Measurements from ENCODE around the gene NHSL1. TPM values are rescaled to one million over a fixed set of nuclear protein-coding genes. Genes with fewer than 3 reads are reported as not detected.

The NHSL1 gene, protein sequence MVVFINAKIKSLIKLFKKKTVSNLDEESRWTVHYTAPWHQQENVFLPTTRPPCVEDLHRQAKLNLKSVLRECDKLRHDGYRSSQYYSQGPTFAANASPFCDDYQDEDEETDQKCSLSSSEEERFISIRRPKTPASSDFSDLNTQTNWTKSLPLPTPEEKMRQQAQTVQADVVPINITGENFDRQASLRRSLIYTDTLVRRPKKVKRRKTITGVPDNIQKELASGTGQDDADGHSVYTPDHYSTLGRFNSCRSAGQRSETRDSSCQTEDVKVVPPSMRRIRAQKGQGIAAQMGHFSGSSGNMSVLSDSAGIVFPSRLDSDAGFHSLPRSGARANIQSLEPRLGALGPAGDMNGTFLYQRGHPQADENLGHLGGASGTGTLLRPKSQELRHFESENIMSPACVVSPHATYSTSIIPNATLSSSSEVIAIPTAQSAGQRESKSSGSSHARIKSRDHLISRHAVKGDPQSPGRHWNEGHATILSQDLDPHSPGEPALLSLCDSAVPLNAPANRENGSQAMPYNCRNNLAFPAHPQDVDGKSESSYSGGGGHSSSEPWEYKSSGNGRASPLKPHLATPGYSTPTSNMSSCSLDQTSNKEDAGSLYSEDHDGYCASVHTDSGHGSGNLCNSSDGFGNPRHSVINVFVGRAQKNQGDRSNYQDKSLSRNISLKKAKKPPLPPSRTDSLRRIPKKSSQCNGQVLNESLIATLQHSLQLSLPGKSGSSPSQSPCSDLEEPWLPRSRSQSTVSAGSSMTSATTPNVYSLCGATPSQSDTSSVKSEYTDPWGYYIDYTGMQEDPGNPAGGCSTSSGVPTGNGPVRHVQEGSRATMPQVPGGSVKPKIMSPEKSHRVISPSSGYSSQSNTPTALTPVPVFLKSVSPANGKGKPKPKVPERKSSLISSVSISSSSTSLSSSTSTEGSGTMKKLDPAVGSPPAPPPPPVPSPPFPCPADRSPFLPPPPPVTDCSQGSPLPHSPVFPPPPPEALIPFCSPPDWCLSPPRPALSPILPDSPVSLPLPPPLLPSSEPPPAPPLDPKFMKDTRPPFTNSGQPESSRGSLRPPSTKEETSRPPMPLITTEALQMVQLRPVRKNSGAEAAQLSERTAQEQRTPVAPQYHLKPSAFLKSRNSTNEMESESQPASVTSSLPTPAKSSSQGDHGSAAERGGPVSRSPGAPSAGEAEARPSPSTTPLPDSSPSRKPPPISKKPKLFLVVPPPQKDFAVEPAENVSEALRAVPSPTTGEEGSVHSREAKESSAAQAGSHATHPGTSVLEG (N-terminal part only)
- under 1 TPM in 1 of 3 donors, not detected in 2; 0.09 TPM for polyA plus RNA-seq

DNA sequence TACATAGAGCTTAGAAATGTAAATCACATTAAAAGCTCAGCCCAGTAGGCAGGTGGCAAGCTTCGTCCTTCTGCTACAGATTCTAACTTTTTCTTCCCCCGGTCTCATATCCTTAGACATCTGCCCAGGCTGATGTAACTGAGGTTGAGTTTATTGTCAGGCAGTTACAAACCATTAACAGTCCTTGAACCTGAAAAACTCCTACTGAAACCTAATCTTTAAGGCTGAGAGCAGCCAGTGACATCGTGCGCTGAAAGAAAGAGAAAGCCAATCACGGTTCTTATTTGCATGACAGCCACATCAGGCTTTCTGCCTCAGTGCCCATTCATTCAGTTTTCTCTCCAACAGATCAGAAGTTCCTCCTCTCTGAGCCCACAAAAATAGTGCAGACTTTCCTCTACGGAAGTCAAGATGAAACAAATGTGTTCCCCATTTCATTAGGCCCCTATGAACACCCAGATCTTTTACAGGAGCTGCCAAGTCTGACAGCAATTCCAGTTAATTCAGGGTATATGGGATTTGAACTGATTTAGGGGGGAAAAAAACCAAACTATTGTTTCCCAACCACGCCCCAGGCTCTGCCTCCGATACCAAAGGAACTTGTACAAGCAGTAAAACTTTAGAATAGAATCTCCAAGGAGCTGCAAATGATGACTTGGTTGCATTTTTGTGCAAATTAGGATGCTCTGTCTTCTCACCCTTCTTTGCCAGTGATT is at the start of gene NHSL1:
TSS of gene NHSL1 (minus strand) at position 192 of the 716 bp plus-strand sequence. CDS start 204 bp downstream, outside the sequence.
- Mint-ChIP-seq H3K27me3 (ENCODE audit: low read depth in 3 of 3) (peaks cover 0 to 9% (median 4%) of the 10 kb centered on the region in 3 donors), H3K36me3 (no peaks in the 10 kb centered on the region), H3K4me3 (no peak within 1 kb of the TSS), H3K27ac (no peak within 1 kb of the TSS), H3K9me3 (no peaks in the 10 kb centered on the region), H3K4me1 (no peaks in the 10 kb centered on the region)
- DNase-seq, result no peak

DNA sequence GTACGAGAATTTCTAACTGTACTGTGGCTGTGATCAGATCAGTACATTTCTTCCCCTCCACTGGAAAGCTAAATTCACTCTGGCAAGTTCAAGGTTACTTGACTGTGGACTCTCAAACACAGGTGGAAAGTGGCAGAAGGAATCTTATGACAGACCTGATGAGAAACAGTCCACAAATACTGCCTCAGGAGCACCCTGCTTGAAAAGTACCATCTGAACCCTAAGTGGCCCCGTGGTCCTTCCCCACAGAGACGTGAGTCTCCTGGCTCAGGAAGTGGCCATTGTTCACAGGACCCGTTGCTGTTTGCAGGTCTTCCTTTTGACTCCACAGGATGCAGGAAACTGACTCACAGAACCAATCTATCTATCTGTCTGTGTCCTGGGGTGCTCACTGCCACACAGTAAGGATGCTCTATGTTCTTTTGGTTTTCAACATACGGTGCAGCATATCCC is 47.5 kb upstream of the NHSL1 start:
- no peak for DNase-seq
- Mint-ChIP-seq H3K27me3 (ENCODE audit: low read depth in 3 of 3) (peaks cover 0 to 5% (median 0%) of the 10 kb centered on the region in 3 donors), H3K4me1 (peaks cover 0 to 5% of the 10 kb centered on the region in 2 donors)

DNA sequence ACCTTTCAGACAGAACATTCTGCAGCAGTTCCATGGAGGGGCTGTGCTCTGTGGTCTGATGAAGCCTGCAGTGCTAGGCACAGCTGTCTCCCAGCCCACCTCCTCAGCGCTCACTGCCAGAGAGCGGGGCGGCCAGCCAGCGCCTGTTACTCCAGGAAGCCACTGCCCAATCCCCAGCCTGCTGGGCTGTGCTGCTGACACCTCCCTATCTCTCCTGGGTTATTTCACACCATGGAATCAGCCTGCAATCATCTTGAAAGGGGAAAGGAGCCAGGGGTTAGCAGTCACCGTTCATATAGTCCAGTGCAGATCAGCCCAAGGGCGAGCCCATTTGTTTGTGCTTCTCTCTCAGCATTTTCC is 46.3 kb upstream of the NHSL1 start:
- Mint-ChIP-seq H3K27me3 (ENCODE audit: low read depth in 3 of 3) (peaks cover 0 to 6% (median 0%) of the 10 kb centered on the region in 3 donors), H3K4me1 (peaks cover 0 to 5% of the 10 kb centered on the region in 2 donors), H3K36me3 (no peaks in the 10 kb centered on the region), H3K4me3 (no peak overlapping the region), H3K27ac (no peak overlapping the region), H3K9me3 (no peaks in the 10 kb centered on the region)
- DNase-seq, result no peak

More for the DNA sequence above, 47.5 kb upstream of the NHSL1 start:
- Mint-ChIP-seq H3K27ac (no peak overlapping the region), H3K4me3 (no peak overlapping the region), H3K36me3 (no peaks in the 10 kb centered on the region), H3K9me3 (no peaks in the 10 kb centered on the region)

DNA sequence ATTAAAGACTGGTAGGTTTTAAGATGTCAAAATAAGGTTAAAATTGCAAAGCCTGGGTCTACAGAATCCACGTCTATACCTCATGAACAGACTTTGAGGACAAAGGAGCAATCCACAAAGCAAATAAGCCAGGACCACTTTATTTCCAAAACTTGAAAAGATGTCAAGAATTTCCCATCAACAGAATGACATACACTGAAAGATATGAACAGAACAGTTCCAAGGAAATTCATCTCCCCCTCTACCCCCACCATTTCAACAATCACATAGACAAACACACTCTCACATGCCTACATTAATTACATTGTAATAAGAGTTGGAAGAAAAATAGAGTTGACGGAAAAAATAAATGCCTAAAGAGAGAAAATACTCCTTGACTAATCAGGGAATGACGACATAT is 45.2 kb upstream of the NHSL1 start:
- no peak for DNase-seq
- peaks cover 0 to 6% (median 0%) of the 10 kb centered on the region in 3 donors for H3K27me3 Mint-ChIP-seq (ENCODE audit: low read depth in 3 of 3)
- H3K4me3 Mint-ChIP-seq, result no peak overlapping the region
- peaks cover 0 to 5% of the 10 kb centered on the region in 2 donors for H3K4me1 Mint-ChIP-seq
- no peaks in the 10 kb centered on the region for H3K9me3 Mint-ChIP-seq
- no peak overlapping the region for H3K27ac Mint-ChIP-seq
- H3K36me3 Mint-ChIP-seq, result no peaks in the 10 kb centered on the region

DNA sequence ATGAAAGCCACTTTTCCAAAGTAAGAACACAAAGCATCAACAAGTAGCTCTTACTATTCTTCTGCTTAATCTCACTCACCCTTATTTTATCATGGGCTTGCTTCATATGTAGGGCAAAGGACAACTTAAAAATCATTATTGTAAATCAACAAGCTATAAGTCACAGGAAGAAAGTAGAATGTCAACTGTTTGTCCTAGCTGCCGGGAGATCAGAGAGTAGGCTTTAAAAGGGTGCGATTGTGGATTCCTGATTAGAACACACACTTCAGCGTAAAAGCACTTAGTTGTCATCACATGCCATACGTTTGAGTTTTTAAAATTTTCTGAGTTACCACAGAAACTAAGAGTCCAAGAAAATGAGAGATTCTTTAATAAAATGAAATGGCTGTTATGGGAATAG is 44.4 kb upstream of the NHSL1 start:
- H3K4me3 Mint-ChIP-seq, result no peak overlapping the region
- H3K27ac Mint-ChIP-seq, result no peak overlapping the region
- DNase-seq, result no peak
- peaks cover 0 to 6% (median 0%) of the 10 kb centered on the region in 3 donors for H3K27me3 Mint-ChIP-seq (ENCODE audit: low read depth in 3 of 3)
- H3K36me3 Mint-ChIP-seq, result no peaks in the 10 kb centered on the region
- H3K9me3 Mint-ChIP-seq, result no peaks in the 10 kb centered on the region
- H3K4me1 Mint-ChIP-seq, result peaks cover 0 to 5% of the 10 kb centered on the region in 2 donors

DNA sequence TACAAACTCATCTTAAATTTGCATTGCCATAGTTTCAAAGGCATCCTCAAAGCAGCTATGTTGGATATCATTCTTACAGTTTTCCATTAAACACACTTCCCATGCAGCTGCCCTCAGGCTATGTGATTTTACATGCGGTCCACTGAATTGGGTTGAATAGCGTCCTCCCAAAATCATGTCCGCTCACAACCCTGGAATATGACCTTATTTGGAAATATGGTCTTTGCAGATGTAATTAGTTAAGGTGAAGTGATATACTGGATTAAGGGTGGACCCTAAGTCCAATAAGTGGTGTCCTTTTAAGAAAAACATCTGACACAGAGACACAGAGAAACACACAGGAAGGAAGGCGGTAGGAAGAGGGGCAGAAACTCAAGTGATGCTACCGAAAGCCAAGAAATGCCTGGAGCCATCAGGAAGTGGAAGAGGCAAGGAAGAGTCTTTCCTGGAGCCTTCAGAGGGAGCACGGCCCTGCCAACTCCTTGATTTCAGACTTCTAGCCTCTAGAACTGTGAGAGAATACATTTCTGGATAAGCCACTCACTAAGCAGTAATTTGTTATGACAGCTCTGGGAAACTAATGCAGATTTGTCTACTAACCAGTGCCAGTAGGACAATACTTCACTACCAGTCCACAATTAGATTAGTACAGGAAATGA is 42.7 kb upstream of the NHSL1 start:
- H3K9me3 Mint-ChIP-seq, result no peaks in the 10 kb centered on the region
- no peaks in the 10 kb centered on the region for H3K36me3 Mint-ChIP-seq
- no peak overlapping the region for H3K27ac Mint-ChIP-seq
- H3K4me3 Mint-ChIP-seq, result no peak overlapping the region
- peaks cover 0 to 5% (median 0%) of the 10 kb centered on the region in 3 donors for H3K27me3 Mint-ChIP-seq (ENCODE audit: low read depth in 3 of 3)
- no peak for DNase-seq
- H3K4me1 Mint-ChIP-seq, result peaks cover 0 to 4% of the 10 kb centered on the region in 2 donors

DNA sequence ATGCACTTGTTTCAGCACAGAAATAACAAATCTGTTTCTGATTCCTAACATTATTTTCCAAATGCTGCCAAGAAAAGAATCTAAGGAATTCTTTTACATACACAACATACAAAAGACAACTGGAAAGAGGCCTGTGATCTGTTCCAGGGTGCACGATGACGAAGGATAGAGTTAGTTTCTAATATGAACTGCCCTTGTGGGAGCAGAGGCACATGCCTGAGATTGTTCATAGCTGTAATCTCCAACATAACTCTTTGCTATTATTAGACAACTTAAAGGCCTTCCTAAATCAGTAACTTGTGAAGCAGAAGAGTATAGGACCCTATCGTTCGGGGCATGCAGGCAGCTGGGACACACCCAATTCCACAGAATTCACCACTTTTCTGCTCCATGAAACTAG is 41.2 kb upstream of the NHSL1 start:
- H3K4me3 Mint-ChIP-seq, result no peak overlapping the region
- H3K36me3 Mint-ChIP-seq, result no peaks in the 10 kb centered on the region
- H3K9me3 Mint-ChIP-seq, result no peaks in the 10 kb centered on the region
- DNase-seq, result no peak
- peaks cover 0 to 11% (median 0%) of the 10 kb centered on the region in 3 donors for H3K27me3 Mint-ChIP-seq (ENCODE audit: low read depth in 3 of 3)
- H3K4me1 Mint-ChIP-seq, result no peaks in the 10 kb centered on the region
- H3K27ac Mint-ChIP-seq, result no peak overlapping the region

DNA sequence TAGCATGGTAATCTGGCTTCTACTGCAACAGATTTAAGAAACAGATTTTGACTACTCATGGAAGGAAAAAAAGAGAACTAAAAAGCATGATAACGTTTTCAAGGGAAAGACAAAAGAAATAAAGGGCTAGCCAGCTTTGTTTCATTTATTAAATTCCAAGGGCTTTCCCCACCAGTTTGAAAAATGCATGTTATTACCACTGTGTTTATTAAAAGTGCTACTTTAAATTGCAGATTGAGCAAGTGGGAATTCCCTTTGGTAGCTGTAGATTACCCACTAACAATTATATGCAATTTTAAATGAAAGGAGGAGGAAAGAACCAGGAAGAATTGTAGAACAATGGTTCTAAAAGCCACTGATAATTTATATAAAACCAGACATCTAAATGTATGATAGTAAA is 40.6 kb upstream of the NHSL1 start:
- H3K27me3 Mint-ChIP-seq (ENCODE audit: low read depth in 3 of 3), result peaks cover 0 to 11% (median 0%) of the 10 kb centered on the region in 3 donors
- H3K9me3 Mint-ChIP-seq, result no peaks in the 10 kb centered on the region

DNA sequence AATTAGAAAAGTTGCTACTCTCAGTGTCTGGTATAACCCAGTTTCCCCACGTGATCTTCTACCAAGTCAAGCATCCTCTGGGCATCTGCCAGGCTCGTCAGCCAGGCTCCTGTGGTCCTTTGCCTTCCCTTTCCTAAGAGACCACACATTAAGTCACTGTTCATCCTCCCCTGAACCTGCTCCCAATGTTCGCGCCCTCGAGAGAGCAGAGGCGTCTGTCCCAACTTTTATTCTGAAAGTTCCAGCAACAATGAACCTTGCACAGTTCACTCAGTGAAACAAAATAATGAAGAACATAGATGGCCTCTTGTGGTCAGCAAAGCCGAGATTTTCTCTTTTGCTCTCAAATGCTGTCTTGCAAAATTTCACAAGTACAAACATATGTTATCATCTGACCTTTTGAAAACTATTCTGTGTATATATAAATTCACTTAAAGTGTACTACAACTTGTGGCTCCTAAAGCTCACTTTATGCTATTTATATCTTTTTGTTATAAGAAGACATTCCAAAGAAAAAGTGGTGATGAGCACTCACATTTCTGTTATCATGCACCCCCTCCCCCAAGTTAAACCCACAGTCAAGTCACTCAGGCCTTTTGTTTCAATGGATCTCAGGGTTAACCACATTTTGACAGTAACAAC is 39.2 kb upstream of the NHSL1 start:
- Mint-ChIP-seq H3K27me3 (ENCODE audit: low read depth in 3 of 3) (peaks cover 0 to 11% (median 0%) of the 10 kb centered on the region in 3 donors), H3K9me3 (no peaks in the 10 kb centered on the region), H3K27ac (no peak overlapping the region), H3K4me1 (no peaks in the 10 kb centered on the region), H3K36me3 (no peaks in the 10 kb centered on the region), H3K4me3 (no peak overlapping the region)
- DNase-seq, result no peak

More for the DNA sequence above, 40.6 kb upstream of the NHSL1 start:
- no peak overlapping the region for H3K4me3 Mint-ChIP-seq
- H3K27ac Mint-ChIP-seq, result no peak overlapping the region
- no peaks in the 10 kb centered on the region for H3K4me1 Mint-ChIP-seq
- H3K36me3 Mint-ChIP-seq, result no peaks in the 10 kb centered on the region
- DNase-seq, result no peak

DNA sequence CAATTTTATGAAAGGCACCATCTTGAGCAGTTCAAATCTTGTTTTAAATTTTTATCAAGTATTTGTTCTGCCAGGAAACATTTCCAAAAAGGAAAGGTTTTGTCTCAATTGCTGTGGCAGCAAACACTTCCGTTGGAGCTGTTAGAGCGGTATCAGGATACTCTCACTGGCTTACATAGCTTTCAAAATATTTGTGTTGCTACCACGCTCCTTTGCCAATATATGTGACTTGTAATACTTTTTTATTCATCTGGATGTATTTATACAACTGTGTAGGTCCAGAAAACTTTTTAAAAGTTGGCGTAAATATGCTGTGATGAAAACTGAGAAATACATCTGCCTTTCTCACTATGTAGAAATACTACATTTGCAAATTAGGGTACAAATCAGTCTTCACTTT is 37.8 kb upstream of the NHSL1 start:
- no peak for DNase-seq
- H3K27me3 Mint-ChIP-seq (ENCODE audit: low read depth in 3 of 3), result peaks cover 0 to 11% (median 0%) of the 10 kb centered on the region in 3 donors
- H3K4me3 Mint-ChIP-seq, result no peak overlapping the region
- no peaks in the 10 kb centered on the region for H3K9me3 Mint-ChIP-seq
- H3K36me3 Mint-ChIP-seq, result no peaks in the 10 kb centered on the region
- no peak overlapping the region for H3K27ac Mint-ChIP-seq
- no peaks in the 10 kb centered on the region for H3K4me1 Mint-ChIP-seq

DNA sequence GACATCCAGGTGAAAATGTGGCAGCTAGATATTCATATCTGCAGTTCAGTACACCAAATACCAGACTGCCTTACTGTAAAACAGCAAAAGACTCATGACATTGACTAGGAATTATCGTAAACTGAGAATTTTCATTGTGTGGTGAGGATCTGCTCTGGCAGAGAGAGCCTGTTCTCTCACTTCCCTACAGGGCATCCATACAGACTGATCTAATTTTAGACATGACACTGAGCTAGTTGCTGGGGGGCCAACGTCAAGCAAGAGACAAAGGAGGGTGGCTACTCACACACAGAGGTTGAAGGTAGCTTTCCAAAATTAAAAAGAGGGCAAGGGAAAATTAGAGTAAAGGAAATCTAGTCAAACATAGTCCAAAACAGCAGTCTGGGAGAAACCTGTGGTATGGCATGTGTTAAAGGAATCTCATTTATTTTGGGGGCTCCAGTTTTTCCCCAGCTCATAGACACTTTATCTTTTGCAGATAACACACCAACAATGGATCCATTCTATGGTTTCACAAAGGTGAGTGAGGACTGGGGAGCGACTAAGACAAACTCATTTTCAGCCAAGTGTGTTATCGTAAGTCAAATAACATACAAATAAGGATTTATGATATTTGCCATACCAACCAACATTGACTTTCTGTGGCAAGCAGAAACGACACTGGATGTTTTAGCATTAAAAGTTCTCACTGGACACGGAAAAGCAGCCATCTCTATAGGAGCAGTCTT is 36.6 kb upstream of the NHSL1 start:
- no peak for DNase-seq
- Mint-ChIP-seq H3K36me3 (no peaks in the 10 kb centered on the region), H3K4me3 (no peak overlapping the region), H3K27me3 (ENCODE audit: low read depth in 3 of 3) (peaks cover 0 to 10% (median 0%) of the 10 kb centered on the region in 3 donors), H3K9me3 (no peaks in the 10 kb centered on the region), H3K27ac (no peak overlapping the region), H3K4me1 (no peaks in the 10 kb centered on the region)

DNA sequence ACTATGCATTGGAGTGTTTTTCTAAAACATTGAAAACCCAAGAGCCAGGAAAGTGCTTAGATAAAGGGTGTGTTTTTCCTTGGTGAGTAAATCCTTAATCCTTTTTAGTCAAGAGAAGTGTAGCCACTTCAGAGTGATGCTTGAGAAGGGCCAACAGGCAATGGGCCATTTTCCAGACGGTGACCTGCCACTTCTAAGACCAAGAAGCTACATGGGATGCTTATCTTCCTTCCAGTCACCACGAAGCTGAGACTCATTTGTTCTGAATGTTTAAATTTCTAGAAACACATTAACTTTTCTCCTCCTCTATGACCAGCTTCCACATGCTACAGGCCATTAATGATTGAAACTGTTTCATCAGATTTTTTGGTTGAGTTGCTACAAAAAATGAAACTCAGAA is 34.4 kb upstream of the NHSL1 start:
- Mint-ChIP-seq H3K4me1 (no peaks in the 10 kb centered on the region), H3K4me3 (no peak overlapping the region), H3K27ac (no peak overlapping the region), H3K27me3 (ENCODE audit: low read depth in 3 of 3) (peaks cover 0 to 13% (median 5%) of the 10 kb centered on the region in 3 donors), H3K36me3 (no peaks in the 10 kb centered on the region), H3K9me3 (no peaks in the 10 kb centered on the region)
- DNase-seq, result no peak

Measured in immature natural killer cell (primary cell).